HG03521 (cell line): ENCODE results near the gene NUP54.

Source experiments
- ATAC-seq: cut with Tn5 transposase; IDR thresholded peaks from one replicate; pipeline ENCODE4 v1.9.1; 2021; ENCODE audit warnings: mild to moderate bottlenecking, moderate library complexity; ENCODE audit not compliant: unreplicated experiment

NUP54 gene

GRCh38 chr4:76074993-76075600, 73.1 kb downstream of the NUP54 start:
- ATAC-seq: no peak

GRCh38 chr4:76074468-76074867, 73.7 kb downstream of the NUP54 start, which contains the start of gene ART3:
Gene ART3, plus strand, starts transcription at chr4:76074709. Its CDS starts 1,181 bp downstream, at chr4:76075890.
- no peak for ATAC-seq

- ATAC-seq: no peak
Measured at GRCh38 chr4:76072760-76073159, 75.4 kb downstream of the NUP54 start.

- peak; percentile 71 for ATAC-seq
Measured at GRCh38 chr4:76067652-76068286, 80.4 kb downstream of the NUP54 start.

GRCh38 chr4:76066546-76066945, 81.7 kb downstream of the NUP54 start:
- no peak for ATAC-seq
